AG08396 (cell line): ENCODE measurements around the gene TRPT1.
A peak's percentile ranks its signal among the peaks of the same experiment; 100 is the strongest.

ENCODE experiments used
- DNase-seq: peaks from one replicate; pipeline ENCODE4 v3.0.0; 2012; ENCODE audit warnings: low spot score, mixed read lengths

TRPT1 gene

DNA sequence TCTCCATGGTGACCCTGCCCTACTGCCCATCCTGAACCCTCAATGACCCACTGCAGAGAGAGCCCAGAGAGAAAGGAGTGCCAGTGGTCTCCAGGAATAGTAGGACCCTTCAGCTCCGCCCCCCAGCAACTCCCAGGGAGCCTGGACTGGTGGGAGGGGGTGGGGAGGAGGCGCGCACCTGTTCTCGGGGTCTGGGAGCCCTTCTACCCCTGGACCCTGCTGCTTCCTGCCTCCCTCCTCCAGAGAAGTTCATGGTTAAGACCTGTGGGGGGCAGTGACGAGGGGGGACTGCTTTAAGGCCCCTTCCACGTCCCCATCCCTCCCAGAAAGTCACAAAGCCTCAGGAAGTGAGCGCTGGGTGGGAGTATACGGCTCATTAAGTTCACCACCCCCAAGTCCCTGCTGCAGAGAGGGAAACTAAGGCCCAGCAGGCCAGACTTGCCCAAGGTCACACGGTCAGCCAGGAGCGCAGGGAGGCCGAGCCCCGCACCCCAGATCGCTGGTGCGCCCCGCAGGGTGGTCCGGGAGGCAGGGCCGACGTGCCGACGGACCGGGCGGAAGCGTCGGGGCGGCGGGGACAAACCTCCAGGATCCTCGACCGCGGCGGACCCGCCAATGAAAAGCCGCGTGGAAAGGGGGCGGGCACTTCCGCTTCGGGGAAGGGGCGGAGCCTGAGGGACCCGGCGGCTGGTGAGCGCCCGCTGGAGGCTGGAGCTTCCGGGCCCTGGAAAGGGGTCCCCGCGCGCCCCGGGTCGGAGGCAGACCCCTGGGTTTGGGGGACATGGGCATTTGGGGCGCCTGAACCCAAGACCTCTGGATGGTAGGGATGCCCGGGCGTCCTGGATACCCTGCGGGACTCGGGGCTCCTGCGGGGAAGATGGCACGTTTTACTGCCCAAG, at the start of gene TRPT1, which contains the start of gene NUDT22:
TSS of gene TRPT1 (minus strand) at position 579 of the 899 bp plus-strand sequence. CDS start at position 253, 326 bp downstream.
TSS of gene NUDT22 (plus strand) at position 667 of the 899 bp plus-strand sequence. CDS start 379 bp downstream, outside the sequence.
- peak; percentile 96 for DNase-seq

GRCh38 chr11:64275031-64275800, 49.2 kb upstream of the TRPT1 start:
- DNase-seq = no peak

DNA sequence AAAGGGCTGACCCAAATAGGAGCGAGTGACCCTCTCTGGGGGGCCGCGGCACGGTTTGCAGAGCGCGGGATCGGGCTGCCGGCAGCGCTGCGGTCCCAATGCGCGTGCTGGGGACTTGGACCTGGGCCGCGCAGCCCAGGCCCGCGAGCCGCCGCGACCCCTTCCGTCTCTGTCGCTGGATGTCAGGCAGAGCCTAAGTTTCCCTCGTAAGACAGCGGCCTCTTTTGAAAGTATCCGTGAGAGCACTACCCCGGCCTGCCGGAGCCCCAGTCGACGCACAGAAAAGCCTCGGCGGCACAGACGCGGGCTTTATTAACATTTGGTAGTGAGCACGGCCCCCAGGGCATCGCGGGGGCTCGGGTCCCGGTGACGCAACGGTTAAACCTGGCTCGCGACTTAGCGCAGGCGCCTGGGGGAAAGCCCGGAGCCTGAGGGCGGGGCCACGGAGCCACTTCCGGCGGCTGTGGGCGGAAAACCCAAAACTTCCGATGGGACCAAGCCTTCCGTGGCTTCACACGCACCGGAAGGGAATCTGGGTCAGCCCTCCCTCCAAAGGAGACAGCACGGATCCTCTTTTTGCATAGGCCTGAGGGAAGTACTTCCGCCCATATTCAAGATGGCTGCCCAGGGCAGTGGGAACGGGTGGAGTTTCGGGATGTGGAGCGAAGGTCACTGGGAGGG, 43.7 kb upstream of the TRPT1 start:
- DNase-seq = peak; percentile 94

- DNase-seq = no peak
These were observed 43.0 kb upstream of the TRPT1 start for GRCh38 chr11:64268893-64269539.

- no peak for DNase-seq
These were observed 42.3 kb upstream of the TRPT1 start for GRCh38 chr11:64268025-64268892.

DNA sequence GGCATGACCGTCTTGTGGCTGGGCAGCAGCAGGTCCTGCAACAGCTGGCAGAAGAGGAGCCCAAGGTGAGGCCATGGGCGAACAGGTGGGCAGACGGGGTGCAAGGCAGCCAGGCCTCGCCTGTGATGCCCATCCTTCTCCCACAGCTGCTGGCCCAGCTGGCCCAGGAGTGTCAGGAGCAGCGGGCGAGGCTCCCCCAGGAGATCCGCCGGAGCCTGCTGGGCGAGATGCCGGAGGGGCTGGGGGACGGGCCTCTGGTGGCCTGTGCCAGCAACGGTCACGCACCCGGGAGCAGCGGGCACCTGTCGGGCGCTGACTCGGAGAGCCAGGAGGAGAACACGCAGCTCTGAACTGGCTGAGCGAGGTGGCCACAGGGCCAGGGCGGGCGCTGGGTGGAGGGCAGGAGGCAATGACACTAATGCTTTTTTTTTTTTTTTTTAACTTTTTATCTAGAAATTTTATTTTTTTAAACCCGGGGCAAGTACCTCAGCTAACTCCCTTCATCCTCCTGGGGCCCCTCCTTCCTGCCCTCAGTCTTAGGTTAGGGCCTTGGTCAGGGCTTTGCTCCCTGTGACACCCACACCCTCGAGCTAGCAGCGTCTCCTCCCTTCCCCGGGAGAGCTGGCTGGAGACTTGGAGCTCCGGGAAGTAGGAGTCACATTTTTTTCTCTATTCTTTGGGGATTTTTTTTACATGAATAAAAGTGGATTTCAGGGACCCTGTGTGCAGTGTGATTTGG, 41.4 kb upstream of the TRPT1 start:
- DNase-seq = no peak

- DNase-seq = no peak
These were observed 40.4 kb upstream of the TRPT1 start for GRCh38 chr11:64266339-64266738.

- no peak for DNase-seq
These were observed 39.5 kb upstream of the TRPT1 start for GRCh38 chr11:64265176-64266160.

DNA sequence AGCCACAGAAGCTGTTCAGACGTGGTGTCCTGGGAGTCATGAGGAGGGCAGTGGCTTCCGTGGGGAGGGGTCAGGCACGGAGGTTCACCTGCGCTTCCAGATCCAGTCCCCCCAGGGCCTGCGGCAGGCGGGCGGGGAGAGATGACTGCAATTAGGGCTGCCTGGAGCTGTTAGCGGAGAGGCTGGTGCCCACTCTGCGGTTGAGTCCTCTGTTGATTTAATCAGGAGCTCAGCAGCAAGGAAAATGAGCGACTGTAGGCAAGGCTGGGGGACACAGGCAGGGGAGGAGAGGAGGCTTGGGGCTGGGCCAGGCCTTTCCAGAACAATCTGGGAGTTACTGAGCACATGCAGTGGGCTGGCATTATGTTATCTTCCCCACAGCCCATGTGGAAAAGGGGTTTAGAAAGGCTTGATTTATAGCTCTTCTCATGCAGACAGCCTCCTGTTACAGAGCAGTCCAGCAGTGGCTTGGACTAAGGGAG, 38.4 kb upstream of the TRPT1 start:
- DNase-seq = no peak

DNA sequence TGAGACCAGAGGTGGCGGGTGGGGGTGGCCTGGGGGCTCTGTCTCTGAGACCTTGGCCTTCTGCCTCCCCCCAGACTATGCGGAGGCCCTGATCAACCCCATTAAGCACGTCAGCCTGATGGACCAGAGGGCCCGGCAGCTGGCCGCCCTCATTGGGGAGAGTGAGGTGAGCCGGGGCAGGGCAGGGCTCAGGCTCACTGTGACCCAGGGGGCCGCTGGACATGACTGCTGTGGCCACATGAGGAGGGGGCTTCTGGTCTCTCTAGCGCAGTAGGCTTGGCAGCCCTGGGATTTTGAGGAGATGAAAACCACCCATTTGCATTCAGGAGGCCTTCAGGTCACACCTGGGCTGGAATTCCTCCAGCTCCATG, 37.9 kb upstream of the TRPT1 start:
- DNase-seq = no peak

- peak; percentile 37 for DNase-seq
These were observed 37.3 kb upstream of the TRPT1 start for GRCh38 chr11:64263021-64263946.

GRCh38 chr11:64262271-64263002, 36.5 kb upstream of the TRPT1 start:
- no peak for DNase-seq

DNA sequence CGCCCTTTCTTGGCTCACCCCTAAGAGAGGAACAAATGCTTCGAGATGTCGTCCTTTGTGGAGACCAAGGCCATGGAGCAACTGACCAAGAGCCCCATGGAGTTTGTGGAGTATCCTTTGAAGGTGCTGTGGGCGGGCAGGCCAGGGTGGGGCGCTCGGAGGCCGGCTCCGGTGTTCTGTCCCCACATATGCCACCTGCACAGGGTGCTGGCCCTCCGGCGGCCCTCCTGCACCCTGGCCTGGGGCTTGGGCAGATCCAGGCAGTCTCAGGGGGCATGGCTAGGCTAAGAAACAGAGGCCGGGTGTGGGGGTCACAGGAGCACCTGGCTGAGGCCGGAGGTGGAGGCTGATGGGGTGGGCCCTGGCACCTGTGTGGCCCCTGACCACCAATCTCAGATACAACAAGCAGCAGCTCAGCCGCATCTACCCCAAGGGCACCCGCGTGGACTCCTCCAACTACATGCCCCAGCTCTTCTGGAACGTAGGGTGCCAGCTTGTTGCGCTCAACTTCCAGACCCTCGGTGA, 35.6 kb upstream of the TRPT1 start:
- no peak for DNase-seq

GRCh38 chr11:64260147-64260708, 34.2 kb upstream of the TRPT1 start:
- no peak for DNase-seq

DNA sequence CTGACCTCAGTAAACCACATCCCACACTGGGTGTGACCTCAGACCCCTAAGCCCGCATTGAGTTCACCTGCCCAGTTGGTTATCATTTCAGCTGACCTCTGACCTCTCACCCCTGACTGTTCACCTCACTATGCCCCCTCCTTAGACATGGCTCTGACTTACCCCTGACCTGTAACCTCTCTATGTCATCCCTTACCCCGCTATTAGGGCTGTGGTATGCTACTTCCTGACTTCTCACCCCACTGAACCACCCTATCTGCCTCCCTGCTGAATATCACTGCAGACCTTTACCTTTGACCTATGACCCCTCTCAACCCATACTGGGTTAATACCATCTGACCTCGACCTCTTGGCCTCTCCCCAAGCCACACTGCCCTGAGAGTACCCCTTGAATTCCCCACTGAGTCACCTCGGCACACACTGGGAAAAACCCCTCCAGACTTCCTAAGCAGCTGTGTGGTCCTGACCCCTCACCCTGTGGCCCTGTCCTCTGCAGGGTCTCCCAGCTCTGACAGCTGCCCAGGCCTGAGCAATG, 33.6 kb upstream of the TRPT1 start:
- no peak for DNase-seq

DNA sequence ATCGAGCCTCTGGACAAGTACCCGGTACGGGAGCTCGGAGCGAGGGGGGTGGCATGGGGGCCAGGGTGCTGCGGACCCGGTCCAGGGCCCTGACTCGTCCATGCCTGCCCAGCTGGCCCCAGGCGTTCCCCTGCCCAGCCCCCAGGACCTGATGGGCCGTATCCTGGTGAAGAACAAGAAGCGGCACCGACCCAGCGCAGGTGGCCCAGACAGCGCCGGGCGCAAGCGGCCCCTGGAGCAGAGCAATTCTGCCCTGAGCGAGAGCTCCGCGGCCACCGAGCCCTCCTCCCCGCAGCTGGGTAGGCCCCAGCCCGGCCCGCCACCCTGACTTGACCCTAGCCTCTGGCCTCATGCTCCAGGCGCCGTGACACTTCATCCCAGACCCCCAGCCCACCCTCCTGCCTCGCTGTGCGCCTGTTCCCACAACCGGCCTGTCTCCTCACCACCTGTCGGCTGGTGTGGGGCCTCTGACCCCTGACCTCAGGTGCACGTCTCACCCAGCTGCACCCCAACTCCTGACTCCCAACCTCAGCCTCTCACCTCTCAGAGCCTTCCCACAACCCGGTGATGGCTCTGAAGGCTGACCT, 33.1 kb upstream of the TRPT1 start:
- no peak for DNase-seq
